Vagina (tissue), 2 donors: ENCODE results near the gene IBA57. TPM values are rescaled to one million over a fixed set of nuclear protein-coding genes. Genes with fewer than 3 reads are reported as not detected.
A peak's percentile ranks its signal among the peaks of the same experiment; 100 is the strongest.

Source experiments
- DNase-seq, 2 donors: peaks; one replicate each; pipeline ENCODE4 v3.0.0-alpha.2; 2017; ENCODE audit errors: extremely low spot score in 2 of 2
- H3K27ac ChIP-seq: fragments of 200-600 bp; sonication (generic); one replicate; pipeline ENCODE4 v1.5.1; 2019
- H3K27me3 ChIP-seq: fragments of 200-600 bp; sonication (generic); one replicate; pipeline ENCODE4 v1.5.1; 2019
- H3K36me3 ChIP-seq, 2 donors: fragments of 200-600 bp; sonication (generic); one replicate each; pipeline ENCODE4 v1.5.1; 2017 to 2019
- H3K4me1 ChIP-seq: fragments of 200-600 bp; sonication (generic); one replicate; pipeline ENCODE4 v1.5.1; 2019
- H3K4me3 ChIP-seq, 2 donors: fragments of 200-600 bp; sonication (generic); 1 replicate in 1 of 2; 2 replicates in 1 of 2; pipeline ENCODE4 v1.5.1; 2016 to 2019
- H3K9me3 ChIP-seq: fragments of 200-600 bp; sonication (generic); one replicate; pipeline ENCODE4 v1.5.1; 2019
- CTCF ChIP-seq, 3 experiments: fragments of 450-650 bp in 2 of 3; fragments of 200-600 bp in 1 of 3; sonication (generic) in 1 of 3; IDR thresholded peaks; one replicate each; pipeline ENCODE4 v1.5.1; 2017 to 2019; ENCODE audit warnings: antibody characterized with exemption in 3 of 3, mild to moderate bottlenecking in 2 of 3, moderate library complexity in 2 of 3
- POLR2A ChIP-seq, 2 donors: fragments of 450-650 bp; IDR thresholded peaks; one replicate each; pipeline ENCODE4 v1.6.1; 2017; ENCODE audit warnings: antibody characterized with exemption in 2 of 2, mild to moderate bottlenecking in 2 of 2, moderate library complexity in 2 of 2
- POLR2AphosphoS5 ChIP-seq, 2 donors: sonication (generic); formaldehyde crosslinking; IDR thresholded peaks; one replicate each; pipeline ENCODE4 v1.9.0; 2017; ENCODE audit warnings: antibody characterized with exemption in 2 of 2, mild to moderate bottlenecking in 2 of 2, low read depth in 1 of 2; ENCODE audit not compliant: insufficient read depth in 1 of 2
- intact Hi-C: fragments of 100-400 bp; cut with DNase I; formaldehyde crosslinking; loops from one replicate; pipeline ENCODE4 v1.15.1; 2023
- total RNA-seq: library from RNA; depleted of rRNA; stranded (reverse); fragments of >200 nt; gene quantifications from one replicate; pipeline ENCODE4 v1.2.3, GENCODE V29; 2016

Gene IBA57
- total RNA-seq, 1 donor from 2014 or later: 3.4 TPM

- Histone ChIP-seq H3K36me3 (no peaks in the 10 kb centered on the region), H3K4me1 (peaks cover 36% of the 10 kb centered on the region), H3K27ac (no peak overlapping the region), H3K27me3 (no peaks in the 10 kb centered on the region), H3K4me3 (no peak overlapping the region), H3K9me3 (no peaks in the 10 kb centered on the region)
- TF ChIP-seq POLR2A (IDR thresholded peaks at IDR 0.05) (no peak), CTCF (IDR thresholded peaks at IDR 0.05) (no peak), POLR2AphosphoS5 (IDR thresholded peaks at IDR 0.05; ENCODE audit: insufficient read depth in 1 of 2, low read depth in 1 of 2) (no peak)
- DNase-seq: no peak
- intact Hi-C loops: no loop called here
Measured at GRCh38 chr1:228210076-228210651, 44.6 kb downstream of the IBA57 start.

- DNase-seq: no peak
- H3K27ac ChIP-seq: no peak overlapping the region
- H3K4me1 ChIP-seq: peaks cover 36% of the 10 kb centered on the region
- TF ChIP-seq CTCF (IDR thresholded peaks at IDR 0.05): no peak
- no peak for TF ChIP-seq POLR2AphosphoS5 (IDR thresholded peaks at IDR 0.05; ENCODE audit: insufficient read depth in 1 of 2, low read depth in 1 of 2)
- TF ChIP-seq POLR2A (IDR thresholded peaks at IDR 0.05): no peak
- H3K4me3 ChIP-seq: no peak overlapping the region
- H3K9me3 ChIP-seq: no peaks in the 10 kb centered on the region
- no peaks in the 10 kb centered on the region for H3K27me3 ChIP-seq
- no peaks in the 10 kb centered on the region for H3K36me3 ChIP-seq
- intact Hi-C loops: no loop called here
Measured at GRCh38 chr1:228210712-228211530, 45.3 kb downstream of the IBA57 start.

- H3K27me3 ChIP-seq: no peaks in the 10 kb centered on the region
- H3K9me3 ChIP-seq: no peaks in the 10 kb centered on the region
- no peak for DNase-seq
Measured at GRCh38 chr1:228211531-228212414, 46.2 kb downstream of the IBA57 start.

GRCh38 chr1:228212415-228212965 lies 46.9 kb downstream of the IBA57 start:
- intact Hi-C loops: no loop called here
- Histone ChIP-seq H3K36me3 (no peaks in the 10 kb centered on the region), H3K27me3 (no peaks in the 10 kb centered on the region), H3K4me1 (peaks cover 28% of the 10 kb centered on the region), H3K4me3 (peak overlapping the region; percentile 51 to 65), H3K27ac (no peak overlapping the region), H3K9me3 (no peaks in the 10 kb centered on the region)
- TF ChIP-seq POLR2AphosphoS5 (IDR thresholded peaks at IDR 0.05; ENCODE audit: insufficient read depth in 1 of 2, low read depth in 1 of 2): no peak
- no peak for TF ChIP-seq CTCF (IDR thresholded peaks at IDR 0.05)
- TF ChIP-seq POLR2A (IDR thresholded peaks at IDR 0.05): no peak
- DNase-seq: no peak

More at GRCh38 chr1:228211531-228212414, 46.2 kb downstream of the IBA57 start:
- Histone ChIP-seq H3K36me3 (no peaks in the 10 kb centered on the region), H3K27ac (no peak overlapping the region), H3K4me1 (peaks cover 31% of the 10 kb centered on the region), H3K4me3 (no peak overlapping the region)
- TF ChIP-seq POLR2A (IDR thresholded peaks at IDR 0.05): no peak
- TF ChIP-seq POLR2AphosphoS5 (IDR thresholded peaks at IDR 0.05; ENCODE audit: insufficient read depth in 1 of 2, low read depth in 1 of 2): no peak
- no peak for TF ChIP-seq CTCF (IDR thresholded peaks at IDR 0.05)
- intact Hi-C loops: no loop called here
